ENCODE results near the gene NCAPH2.

Gene NCAPH2

DNA sequence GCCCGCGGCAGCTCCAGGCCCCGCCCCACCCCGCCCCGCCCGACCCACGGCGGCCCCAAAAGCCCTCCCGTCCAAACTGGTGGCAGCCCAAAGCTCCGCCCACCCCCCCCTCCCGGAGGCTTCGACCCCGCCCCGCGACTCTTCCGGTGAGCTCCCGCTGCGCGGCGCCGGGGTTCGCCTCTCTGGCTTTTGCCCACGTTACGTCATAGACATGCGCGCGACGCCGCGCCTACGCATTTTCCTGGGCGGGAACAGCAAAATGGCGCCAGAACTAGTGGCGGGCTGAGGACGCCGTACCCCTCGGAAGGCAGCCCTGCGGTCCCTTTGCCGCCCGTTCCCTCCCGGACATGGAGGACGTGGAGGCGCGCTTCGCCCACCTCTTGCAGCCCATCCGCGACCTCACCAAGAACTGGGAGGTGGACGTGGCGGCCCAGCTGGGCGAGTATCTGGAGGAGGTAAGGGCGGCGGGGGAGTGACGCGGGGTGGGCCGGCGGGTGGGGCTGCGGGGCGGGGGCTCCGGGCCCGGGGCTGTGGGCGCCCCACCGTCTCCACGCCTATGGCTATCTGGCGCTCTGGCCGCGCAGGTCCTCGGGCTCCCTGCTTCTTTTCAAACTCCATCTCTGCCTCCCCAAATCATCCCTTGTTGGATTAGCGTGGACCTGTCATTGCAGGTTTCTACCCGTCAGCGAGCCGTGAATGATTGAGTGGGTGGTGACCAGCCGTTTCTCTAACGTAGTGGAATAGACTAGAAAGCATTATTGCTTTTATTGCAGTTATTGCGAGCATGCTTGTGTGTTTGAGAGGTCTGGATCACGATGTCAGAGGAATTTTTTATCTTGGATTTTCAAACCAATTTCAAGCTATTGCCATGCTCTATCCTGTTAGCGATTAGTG is at the start of gene NCAPH2:
NCAPH2 (plus strand) TSS at position 234 of the 894 bp plus-strand sequence; CDS start at position 348, 114 bp downstream.
- FAIRE-seq, result no peak

GRCh38 chr22:50459016-50459415 is 49.0 kb upstream of the NCAPH2 start:
- FAIRE-seq, result no peak

GRCh38 chr22:50459496-50460140 is 48.4 kb upstream of the NCAPH2 start:
- no peak for FAIRE-seq

DNA sequence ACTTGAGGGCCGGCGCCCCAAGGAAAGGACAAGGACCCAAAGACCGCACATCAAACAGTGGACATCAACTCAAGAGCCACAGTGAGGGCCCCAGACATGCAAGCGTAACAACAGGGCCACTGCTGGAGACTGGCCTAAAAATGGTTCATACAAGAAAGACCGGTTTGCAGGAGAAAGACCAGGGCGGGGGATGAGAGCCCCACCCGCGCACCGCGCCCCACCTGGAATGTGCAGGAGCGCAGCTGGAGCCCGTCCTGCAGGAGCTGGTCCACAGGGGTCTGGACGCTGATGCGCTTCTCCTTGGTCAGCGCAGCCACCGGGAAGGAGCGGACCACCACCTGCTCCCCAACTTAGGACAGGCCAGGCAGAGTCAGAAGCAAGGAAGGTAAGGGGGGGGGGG is 47.1 kb upstream of the NCAPH2 start:
- FAIRE-seq, result no peak

DNA sequence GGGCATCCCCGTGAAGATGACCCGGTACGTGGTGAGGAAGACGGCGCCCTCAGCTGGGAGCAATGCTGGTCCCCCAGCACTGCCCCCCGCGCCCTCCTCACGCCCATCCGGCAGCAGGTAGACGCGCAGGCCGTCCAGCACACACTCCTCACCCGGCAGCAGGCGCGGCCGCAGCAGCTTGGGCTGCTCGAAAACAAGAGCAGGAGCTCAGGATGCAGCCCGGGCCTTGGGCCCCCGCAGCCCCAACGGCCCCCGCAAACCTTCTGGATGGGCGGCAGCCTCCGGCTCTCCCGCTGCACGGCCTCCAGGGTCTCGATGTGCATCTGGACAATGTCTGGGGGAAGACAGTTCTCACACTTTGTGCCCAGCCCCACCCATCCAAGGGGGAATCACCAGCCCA is 46.5 kb upstream of the NCAPH2 start:
- no peak for FAIRE-seq

DNA sequence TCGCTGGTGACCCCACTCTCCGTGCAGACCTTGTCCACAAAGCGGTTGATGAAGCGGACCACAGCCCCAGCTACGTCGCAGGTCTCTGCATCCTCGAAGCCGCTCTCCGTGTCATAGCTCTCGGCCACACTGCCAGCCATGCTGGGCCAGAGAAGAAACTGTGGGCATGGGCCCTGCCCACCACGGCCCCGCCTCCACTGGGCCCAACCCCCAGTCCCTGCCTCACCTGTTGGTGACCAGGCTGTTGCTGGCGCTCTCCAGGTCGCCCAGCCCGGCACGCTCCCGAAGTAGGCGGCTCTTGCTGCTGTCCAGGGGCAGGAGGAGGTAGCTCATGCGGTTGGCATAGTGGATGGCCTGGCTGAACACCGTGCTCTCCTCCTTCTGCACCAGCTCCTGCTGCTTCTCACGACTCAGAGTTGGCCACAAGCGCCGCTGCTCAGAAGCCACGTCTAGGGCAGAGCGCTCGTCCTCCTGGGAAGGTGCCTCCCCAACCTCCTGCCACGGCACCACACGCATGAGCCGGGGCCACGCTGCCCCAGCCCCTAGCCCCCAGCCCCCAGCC is 46.0 kb upstream of the NCAPH2 start:
- FAIRE-seq, result no peak

- no peak for FAIRE-seq
These were observed 44.7 kb upstream of the NCAPH2 start for GRCh38 chr22:50463188-50463900.

DNA sequence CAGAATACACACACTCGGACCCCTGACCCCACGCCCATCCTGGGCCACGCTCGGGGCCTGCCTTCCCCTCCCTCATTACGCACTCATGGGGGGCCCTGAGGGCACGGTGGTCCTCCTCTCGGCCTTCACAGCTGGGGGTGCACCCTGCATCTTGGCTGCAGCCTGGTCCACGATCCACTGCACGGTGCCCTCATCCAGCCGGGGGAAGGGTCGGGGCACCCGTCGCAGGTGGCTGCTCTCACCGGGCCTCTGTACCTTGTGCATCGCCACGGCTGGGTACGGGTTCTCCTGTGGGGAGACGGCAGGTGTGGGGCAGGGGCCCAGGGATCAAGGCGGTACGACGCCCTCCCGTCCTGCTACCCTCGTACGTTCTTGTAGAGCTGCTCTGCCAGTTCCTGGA is 43.6 kb upstream of the NCAPH2 start:
- FAIRE-seq, result no peak

DNA sequence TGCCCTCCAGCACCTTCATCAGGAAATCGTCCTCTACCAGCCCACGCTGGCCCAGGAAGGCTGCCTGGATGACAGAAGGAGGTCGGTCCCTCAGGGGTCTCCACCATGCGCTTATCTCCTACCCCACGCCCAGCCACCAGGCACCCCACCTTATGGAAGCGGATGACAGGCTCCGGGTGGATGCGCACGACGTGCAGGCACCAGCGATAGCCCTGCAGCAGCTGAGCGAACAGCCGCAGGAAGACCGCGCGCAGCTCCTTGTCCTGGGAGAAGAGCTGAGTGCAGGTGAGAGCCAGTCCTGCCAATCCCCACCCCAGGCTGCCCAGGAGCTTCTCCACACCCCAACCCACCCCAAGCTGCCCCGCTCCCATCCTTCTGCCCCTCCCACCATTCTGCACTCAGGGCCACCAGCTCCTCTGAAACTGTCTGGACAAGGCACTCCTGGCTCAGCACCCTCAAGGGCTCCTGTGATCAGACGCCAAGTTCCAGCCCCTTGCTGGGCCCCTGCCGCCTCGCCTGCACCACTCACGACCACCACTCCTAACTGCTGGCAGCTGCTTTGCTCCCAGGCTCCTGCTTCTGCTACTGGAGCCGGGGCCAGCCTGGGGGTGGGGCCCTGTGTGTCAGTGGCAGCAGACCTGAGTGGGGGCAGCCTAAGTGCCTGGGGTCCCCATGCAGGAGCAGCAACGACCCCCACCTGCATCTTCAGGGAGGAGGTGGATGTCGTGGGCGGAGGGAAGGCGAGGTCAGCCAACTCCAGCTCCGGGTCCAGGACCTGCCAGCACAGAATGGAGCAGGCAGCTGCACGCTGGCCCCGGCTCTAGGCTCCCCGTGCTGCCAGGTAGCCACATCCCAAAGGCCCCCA is 42.7 kb upstream of the NCAPH2 start:
- no peak for FAIRE-seq

DNA sequence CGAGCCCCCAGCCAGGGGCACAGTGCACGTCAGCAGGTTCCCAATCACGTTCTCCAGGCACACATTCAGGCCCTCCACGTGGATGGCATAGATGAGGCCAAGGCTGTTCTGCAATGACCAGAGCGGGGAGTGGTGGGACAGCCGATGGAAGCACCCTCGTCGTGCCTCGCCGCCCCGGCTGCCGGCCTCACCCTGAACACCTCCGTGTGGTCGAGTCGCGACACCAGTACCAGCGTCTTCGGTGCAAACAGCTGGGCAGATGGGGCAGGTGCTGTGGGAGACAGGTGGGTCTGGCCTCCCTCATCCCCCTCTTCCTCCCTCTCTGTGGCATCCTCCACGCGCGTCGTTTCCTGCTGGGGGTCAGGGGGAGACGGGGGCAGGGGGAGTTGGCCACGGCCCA is 40.7 kb upstream of the NCAPH2 start:
- no peak for FAIRE-seq

DNA sequence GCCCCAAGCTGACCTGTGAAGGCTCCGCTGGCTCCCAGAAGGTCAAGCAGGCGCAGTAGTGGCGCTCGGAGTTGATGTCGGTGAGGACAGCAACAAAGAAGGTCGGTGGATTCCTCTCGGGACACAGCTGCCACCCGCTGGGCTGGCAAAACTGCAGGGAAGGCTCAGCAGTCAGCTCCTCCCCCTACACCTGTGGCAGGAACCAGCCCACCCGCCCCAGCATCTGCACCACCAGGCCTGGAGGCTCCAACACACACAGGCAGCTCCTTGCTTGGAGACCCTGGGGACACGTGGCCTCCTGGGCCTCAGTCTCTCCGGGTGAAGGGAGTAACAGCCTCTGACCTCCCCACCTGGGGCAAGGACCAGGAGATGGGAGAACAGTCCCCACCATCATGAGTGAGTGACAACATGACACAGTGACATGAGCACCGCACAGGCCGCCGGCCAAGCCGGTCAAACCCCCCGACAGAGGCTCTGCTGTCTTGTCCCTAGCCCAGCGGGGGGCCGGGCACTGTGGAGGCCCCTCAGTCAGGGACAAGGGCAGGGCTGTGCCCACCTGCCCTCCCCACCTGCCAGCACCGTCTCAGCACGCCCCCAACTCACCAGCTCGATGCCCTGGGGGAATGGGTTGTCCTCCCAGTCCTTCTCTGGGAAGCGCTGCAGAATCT is 40.1 kb upstream of the NCAPH2 start:
- FAIRE-seq, result no peak

- no peak for FAIRE-seq
These were observed 39.4 kb upstream of the NCAPH2 start for GRCh38 chr22:50468626-50469025.

GRCh38 chr22:50469377-50470305 is 38.4 kb upstream of the NCAPH2 start:
- FAIRE-seq, result no peak

- FAIRE-seq, result no peak
These were observed 37.5 kb upstream of the NCAPH2 start for GRCh38 chr22:50470491-50470890.

GRCh38 chr22:50471197-50471847 is 36.7 kb upstream of the NCAPH2 start:
- no peak for FAIRE-seq

- no peak for FAIRE-seq
These were observed 36.1 kb upstream of the NCAPH2 start for GRCh38 chr22:50471962-50472361.

- FAIRE-seq, result no peak
These were observed 34.9 kb upstream of the NCAPH2 start for GRCh38 chr22:50473088-50473487.

DNA sequence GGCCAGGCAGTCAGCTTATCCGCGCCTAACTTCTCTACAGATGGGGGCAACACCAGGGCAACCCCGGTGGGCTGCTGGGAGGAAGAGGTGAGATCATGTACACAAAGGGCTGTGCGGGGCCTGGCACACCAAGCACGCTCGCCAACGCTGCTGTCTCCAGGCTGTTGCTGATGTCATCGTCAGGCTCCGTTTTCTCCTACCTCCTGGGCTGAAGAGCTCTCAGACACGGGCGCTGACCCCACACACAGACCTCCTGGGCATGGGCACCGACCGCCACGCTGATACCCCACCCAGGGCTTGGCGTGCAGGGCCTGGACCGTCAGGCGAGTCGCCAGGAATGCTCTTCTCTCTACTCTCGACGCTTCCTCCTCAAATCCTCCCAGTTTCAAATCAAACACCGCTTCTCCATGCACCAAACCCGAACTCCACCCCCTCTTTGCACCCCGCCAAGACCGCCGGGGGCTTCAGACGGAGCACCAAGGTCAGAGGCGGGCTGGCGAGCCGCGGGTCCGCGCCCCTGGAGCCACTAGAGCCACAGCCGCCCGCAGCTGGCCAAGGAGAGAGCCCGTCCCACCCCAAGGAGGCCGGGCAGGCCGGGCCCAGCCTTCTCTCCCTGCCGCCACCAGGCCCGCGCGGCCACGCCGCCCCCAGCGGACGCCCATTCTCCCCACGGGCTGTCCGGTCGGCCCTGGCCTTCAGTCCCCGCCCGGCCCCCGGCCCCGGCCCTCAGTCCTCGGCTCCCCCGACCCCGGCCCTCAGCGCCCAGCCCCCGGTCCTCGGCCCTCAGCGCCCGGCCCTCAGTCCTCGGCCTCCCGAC is 34.0 kb upstream of the NCAPH2 start:
- FAIRE-seq, result no peak
